GM21786 (cell line): ENCODE results near the gene NLGN4X.
A peak's percentile ranks its signal among the peaks of the same experiment; 100 is the strongest.

Experiments
- ATAC-seq: cut with Tn5 transposase; IDR thresholded peaks from one replicate; pipeline ENCODE4 v1.9.1; 2021; ENCODE audit not compliant: unreplicated experiment

The NLGN4X gene

DNA sequence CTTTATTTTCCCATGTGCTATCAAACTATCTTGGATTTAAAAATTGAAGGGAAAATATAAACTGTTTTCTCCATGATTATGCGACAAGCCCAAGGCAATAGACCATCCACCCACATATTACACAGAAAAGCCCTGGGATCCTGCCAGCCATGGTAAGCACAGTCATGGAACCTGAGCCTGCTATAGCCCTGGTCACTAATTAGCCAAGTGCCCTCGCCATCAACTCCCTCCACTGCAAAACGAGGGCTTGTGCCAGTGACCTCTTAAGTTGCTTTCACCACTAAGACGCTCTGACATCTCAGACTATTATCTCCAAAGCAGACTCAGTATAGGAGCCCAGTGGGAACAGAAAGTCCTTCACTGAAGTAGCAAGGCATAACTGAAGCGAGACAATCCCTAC is 69.2 kb downstream of the NLGN4X start:
- ATAC-seq, result no peak

GRCh38 chrX:6151971-6152370 is 76.7 kb downstream of the NLGN4X start:
- no peak for ATAC-seq

- ATAC-seq, result no peak
Measured at GRCh38 chrX:6149060-6149872, 79.4 kb downstream of the NLGN4X start.

DNA sequence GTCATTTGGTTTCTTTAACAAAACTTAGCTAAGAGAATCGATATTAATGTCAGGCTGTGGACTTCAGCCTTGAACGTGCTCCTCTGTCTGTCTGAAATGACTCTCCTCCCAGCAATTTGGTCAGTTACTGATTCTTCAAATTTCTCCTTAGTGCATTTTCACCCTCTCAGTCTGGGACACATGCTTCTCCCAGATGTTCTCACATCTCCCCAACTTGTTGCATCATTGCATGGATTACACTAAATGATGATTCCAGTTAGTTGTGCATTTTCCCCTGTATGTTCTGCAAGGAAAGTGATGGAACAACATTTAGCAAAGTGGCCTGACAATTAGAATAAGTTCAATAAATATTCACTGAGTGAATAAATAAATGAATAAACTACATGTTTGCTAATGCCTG is 94.4 kb downstream of the NLGN4X start:
- no peak for ATAC-seq

GRCh38 chrX:6132970-6133369 is 95.7 kb downstream of the NLGN4X start:
- ATAC-seq, result no peak

GRCh38 chrX:6131287-6131686 is 97.4 kb downstream of the NLGN4X start:
- no peak for ATAC-seq

GRCh38 chrX:6129195-6129594 is 99.5 kb downstream of the NLGN4X start:
- ATAC-seq, result no peak

- ATAC-seq, result no peak
Measured at GRCh38 chrX:6120329-6120728, 108.3 kb downstream of the NLGN4X start.

GRCh38 chrX:6095469-6095868 is 133.2 kb downstream of the NLGN4X start:
- ATAC-seq, result peak; percentile 76

- no peak for ATAC-seq
Measured at GRCh38 chrX:6074532-6074931, 154.1 kb downstream of the NLGN4X start.

- ATAC-seq, result no peak
Measured at GRCh38 chrX:6071731-6072130, 156.9 kb downstream of the NLGN4X start.

DNA sequence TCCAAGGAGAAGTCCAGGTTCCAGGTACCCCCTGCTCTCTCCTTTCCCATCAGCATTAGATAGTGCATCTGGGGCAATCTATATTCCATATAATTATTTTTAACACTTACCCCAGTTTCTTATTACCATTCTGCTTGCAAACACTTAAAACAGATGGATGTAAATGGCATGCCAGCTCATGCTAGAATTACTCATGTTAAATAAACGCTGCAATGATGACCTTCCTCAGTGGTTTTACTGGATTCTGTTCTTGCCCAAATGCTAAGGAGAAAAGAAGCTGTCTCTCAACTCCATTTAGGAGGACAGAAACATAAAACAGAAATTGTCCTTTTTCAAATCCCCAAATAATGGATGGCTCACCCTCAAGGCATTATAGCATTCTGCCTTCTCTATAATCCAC is 161.1 kb downstream of the NLGN4X start:
- ATAC-seq, result no peak

DNA sequence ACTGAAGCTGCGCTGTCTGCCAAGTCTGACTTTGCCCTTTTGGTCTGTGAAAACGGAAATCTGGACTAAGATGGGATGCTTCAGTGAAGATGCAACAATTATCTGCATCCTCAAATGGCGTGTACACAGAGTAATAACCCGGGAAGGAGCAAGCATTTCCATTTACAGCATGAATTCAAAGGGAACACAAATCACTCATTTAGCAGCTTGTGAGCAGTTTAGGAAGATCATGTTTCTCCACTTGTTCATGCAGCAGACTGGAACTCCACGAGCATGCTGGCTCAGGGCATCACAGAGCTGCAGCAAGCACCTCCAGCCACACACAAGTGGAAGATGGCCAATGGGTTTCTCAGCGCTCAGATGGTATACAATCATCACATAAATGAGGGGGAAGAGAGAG is 175.5 kb downstream of the NLGN4X start:
- no peak for ATAC-seq

GRCh38 chrX:6052111-6052745 is 176.4 kb downstream of the NLGN4X start:
- ATAC-seq, result no peak

DNA sequence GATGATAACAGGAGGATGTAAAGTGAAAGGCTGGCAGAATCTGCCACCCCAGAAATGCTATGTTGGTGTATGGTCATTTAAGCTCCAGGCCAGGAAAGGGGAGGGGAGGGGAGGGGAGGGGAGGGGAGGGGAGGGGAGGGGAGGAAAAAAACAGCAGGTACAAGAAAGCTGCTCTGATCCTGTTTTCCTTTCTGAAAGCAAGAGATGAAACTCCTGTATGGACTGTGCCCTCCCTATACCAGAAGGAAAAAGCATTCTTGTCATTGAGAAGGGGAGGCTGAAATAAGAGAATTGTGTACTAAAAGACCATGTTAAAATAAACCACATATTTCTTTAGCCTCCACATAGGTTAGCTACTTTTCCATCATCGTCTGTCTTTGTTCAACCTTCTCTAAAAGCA is 179.5 kb downstream of the NLGN4X start:
- ATAC-seq, result no peak

- ATAC-seq, result no peak
Measured at GRCh38 chrX:6041630-6042029, 187.0 kb downstream of the NLGN4X start.

DNA sequence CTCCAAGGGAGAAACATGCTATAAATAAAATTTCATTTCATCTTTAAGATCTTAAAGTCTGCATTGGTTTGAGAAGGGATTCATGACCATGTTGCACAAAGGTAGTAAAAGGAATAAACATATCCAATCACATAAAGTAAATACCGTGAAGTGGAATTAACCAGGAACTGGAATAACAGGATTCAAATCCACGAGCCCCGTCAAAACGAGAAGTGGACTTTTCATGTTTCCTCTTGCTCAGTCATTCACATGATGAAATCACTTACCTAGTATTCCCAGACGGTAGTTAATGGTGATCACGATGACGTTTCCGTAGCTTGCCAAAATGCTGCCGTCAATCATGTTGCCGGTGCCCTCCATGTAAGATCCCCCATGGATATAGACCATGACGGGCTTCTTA is 199.7 kb downstream of the NLGN4X start:
- ATAC-seq, result no peak

- ATAC-seq, result no peak
Measured at GRCh38 chrX:6026980-6027379, 201.7 kb downstream of the NLGN4X start.

DNA sequence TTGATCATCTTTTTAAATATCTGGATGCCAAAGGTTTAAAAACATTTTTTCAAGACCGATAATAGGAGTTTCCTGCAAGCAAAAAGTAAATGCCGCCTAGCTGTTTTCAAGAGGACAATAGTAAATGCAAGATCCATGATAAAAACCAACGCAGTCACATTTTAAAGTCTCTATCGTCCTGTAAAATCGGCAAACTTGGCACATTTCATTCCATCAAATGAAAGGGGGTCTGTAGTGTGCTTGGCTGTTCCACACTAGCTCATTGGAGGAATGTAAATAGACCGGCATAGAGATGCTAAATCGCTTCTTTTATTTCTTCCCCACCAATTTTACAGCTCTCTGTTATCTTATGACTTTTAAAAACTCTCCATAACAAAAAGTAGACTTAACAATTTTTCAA is 202.2 kb downstream of the NLGN4X start:
- no peak for ATAC-seq

- ATAC-seq, result no peak
Measured at GRCh38 chrX:6024204-6024603, 204.5 kb downstream of the NLGN4X start.

DNA sequence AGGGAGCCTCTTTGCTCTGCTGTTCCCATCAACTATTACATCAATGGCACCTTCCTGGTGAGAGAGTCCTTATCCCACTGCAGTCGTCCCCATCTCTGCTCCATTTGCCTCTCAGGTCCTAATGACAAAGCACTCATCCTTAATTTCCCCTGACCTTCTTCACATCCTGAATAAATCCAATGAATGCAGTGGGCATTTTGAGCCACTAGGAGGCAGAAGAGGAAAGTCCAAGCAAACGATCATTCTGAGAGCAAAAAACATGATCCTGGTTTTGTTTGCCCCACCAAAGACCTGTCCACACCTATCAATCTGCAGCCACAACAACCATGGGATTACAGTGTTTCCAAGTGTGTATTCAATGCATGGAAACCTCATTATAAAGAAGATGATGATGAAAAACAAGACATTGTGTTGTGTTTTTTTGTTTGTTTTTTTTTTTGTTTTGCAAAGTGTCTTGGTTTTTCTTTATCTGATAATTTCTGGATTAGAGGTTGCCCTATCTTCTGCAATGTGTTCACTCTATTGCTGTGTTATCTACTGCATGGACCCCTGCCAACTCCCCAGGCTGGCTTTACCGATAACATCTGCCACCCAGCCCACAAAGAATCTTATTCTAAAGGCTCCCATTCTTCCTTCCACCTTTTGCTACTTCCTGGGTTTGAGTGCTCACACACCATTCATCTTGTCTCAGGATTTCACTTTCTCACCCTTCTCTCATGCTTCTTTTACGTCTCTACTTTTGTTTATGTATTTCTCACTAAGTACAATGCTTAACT is 207.2 kb downstream of the NLGN4X start:
- ATAC-seq, result peak; percentile 74

DNA sequence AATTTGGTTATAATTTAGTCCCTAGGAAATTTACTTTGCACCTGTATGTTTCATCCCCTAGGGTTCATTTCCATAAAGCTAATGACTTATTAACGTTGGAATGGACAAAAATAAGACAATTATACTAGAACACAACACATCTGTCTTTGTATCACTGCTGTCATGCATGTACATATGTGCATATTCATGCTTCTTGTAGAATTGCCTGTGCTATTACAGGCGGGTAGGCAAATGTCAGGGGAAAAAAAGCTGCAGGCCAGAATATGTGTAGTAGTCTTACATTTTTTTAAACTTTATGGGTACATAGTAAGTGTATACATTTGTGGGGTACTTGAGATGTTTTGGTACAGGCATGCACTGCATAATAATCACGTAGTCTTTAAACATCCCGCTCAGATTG is 209.6 kb downstream of the NLGN4X start:
- ATAC-seq, result no peak
